HG02678 (cell line): ENCODE measurements around the gene DDX46.
A peak's percentile ranks its signal among the peaks of the same experiment; 100 is the strongest.
"Not testable (repeated sequence)": the region's sequence is repeated elsewhere in the genome, so short reads cannot be mapped to it uniquely, and the experiment has no call there.

ENCODE experiments used
- ATAC-seq: cut with Tn5 transposase; IDR thresholded peaks from one replicate; pipeline ENCODE4 v1.9.1; 2021; ENCODE audit warnings: mild to moderate bottlenecking, moderate library complexity; ENCODE audit not compliant: unreplicated experiment

The DDX46 gene

GRCh38 chr5:134758504-134759341 lies at the start of gene DDX46:
DDX46 (plus strand) TSS chr5:134758779; CDS start chr5:134758939, 160 bp downstream.
- ATAC-seq: peak; percentile 98

- ATAC-seq: no peak
Measured at GRCh38 chr5:134714120-134714519, 44.5 kb upstream of the DDX46 start.

- ATAC-seq: no peak
Measured at GRCh38 chr5:134714541-134714940, 44.0 kb upstream of the DDX46 start.

GRCh38 chr5:134715466-134715865 lies 43.1 kb upstream of the DDX46 start:
- not testable (repeated sequence) for ATAC-seq

- no peak for ATAC-seq
Measured at GRCh38 chr5:134724872-134725271, 33.7 kb upstream of the DDX46 start.

- no peak for ATAC-seq
Measured at GRCh38 chr5:134732819-134733218, 25.8 kb upstream of the DDX46 start.

GRCh38 chr5:134735243-134735642 lies 23.3 kb upstream of the DDX46 start:
- no peak for ATAC-seq

- ATAC-seq: no peak
Measured at GRCh38 chr5:134736173-134736812, 22.3 kb upstream of the DDX46 start.

GRCh38 chr5:134738133-134738962 lies 20.2 kb upstream of the DDX46 start, which contains the start of gene CAMLG:
CAMLG (plus strand) TSS chr5:134738548; CDS start chr5:134738621, 73 bp downstream.
- ATAC-seq: peak; percentile 96

GRCh38 chr5:134738963-134739661 lies 19.5 kb upstream of the DDX46 start:
- ATAC-seq: no peak

GRCh38 chr5:134741052-134741451 lies 17.5 kb upstream of the DDX46 start:
- no peak for ATAC-seq

- ATAC-seq: no peak
Measured at GRCh38 chr5:134742134-134742533, 16.4 kb upstream of the DDX46 start.

GRCh38 chr5:134749415-134749814 lies 9.2 kb upstream of the DDX46 start:
- no peak for ATAC-seq

- ATAC-seq: no peak
Measured at GRCh38 chr5:134758176-134758503, 439 bp upstream of the DDX46 start.

- ATAC-seq: not testable (repeated sequence)
Measured at GRCh38 chr5:134767528-134768291, 9.1 kb downstream of the DDX46 start.

- no peak for ATAC-seq
Measured at GRCh38 chr5:134769206-134769605, 10.6 kb downstream of the DDX46 start.

GRCh38 chr5:134772461-134773125 lies 14.0 kb downstream of the DDX46 start:
- no peak for ATAC-seq

GRCh38 chr5:134777366-134777765 lies 18.8 kb downstream of the DDX46 start:
- ATAC-seq: no peak

- ATAC-seq: no peak
Measured at GRCh38 chr5:134784241-134784920, 25.8 kb downstream of the DDX46 start.
